Mesendoderm (in vitro differentiated cells): Measurements from ENCODE around the gene CCL3. TPM values are rescaled to one million over a fixed set of nuclear protein-coding genes. Genes with fewer than 3 reads are reported as not detected.

Source experiments
- DNase-seq: peaks from one replicate; pipeline ENCODE4 v3.0.0; 2013
- H2AK5ac ChIP-seq: 2 replicates; pipeline ENCODE4 v1.6.1; 2013; ENCODE audit warnings: low read length, inconsistent platforms
- H2BK120ac ChIP-seq: 2 replicates; pipeline ENCODE4 v1.6.1; 2013; ENCODE audit warnings: low read depth, mild to moderate bottlenecking, low read length, moderate library complexity, mixed read lengths
- H2BK15ac ChIP-seq: replicated peaks from 2 replicates; pipeline ENCODE4 v1.6.1; 2013; ENCODE audit warnings: low read depth, mild to moderate bottlenecking, moderate library complexity
- H2BK5ac ChIP-seq: 2 replicates; pipeline ENCODE4 v1.6.1; 2013; ENCODE audit warnings: low read length, inconsistent platforms
- H3K18ac ChIP-seq: 2 replicates; pipeline ENCODE4 v1.6.1; 2013; ENCODE audit warnings: mild to moderate bottlenecking, low read length, mixed read lengths
- H3K23ac ChIP-seq: one replicate; pipeline ENCODE4 v1.6.1; 2013; ENCODE audit warnings: low read length
- H3K27ac ChIP-seq: 2 replicates; pipeline ENCODE4 v1.5.1; 2013; ENCODE audit warnings: low read depth, mild to moderate bottlenecking, inconsistent platforms, low read length, moderate library complexity
- H3K27me3 ChIP-seq: 2 replicates; pipeline ENCODE4 v1.6.1; 2013; ENCODE audit warnings: low read length, control low read depth, mild to moderate bottlenecking, inconsistent platforms; ENCODE audit not compliant: insufficient read depth, poor library complexity
- H3K36me3 ChIP-seq: 2 replicates; pipeline ENCODE4 v1.6.1; 2013; ENCODE audit warnings: low read length, inconsistent platforms; ENCODE audit not compliant: control insufficient read depth, insufficient read depth
- H3K4ac ChIP-seq: one replicate; pipeline ENCODE4 v1.6.1; 2013; ENCODE audit warnings: low read depth, mild to moderate bottlenecking, low read length, moderate library complexity
- H3K4me1 ChIP-seq: 2 replicates; pipeline ENCODE4 v1.6.1; 2013; ENCODE audit warnings: low read depth, low read length, inconsistent platforms; ENCODE audit not compliant: control insufficient read depth
- H3K4me2 ChIP-seq: 2 replicates; pipeline ENCODE4 v1.6.1; 2013; ENCODE audit warnings: low read length
- H3K4me3 ChIP-seq: 2 replicates; pipeline ENCODE4 v1.5.1; 2013; ENCODE audit warnings: mild to moderate bottlenecking, low read length
- H3K56ac ChIP-seq: one replicate; pipeline ENCODE4 v1.6.1; 2013; ENCODE audit warnings: low read length
- H3K79me1 ChIP-seq: 2 replicates; pipeline ENCODE4 v1.6.1; 2013; ENCODE audit warnings: low read length, inconsistent platforms
- H3K79me2 ChIP-seq: 2 replicates; pipeline ENCODE4 v1.6.1; 2013; ENCODE audit warnings: mild to moderate bottlenecking, low read length; ENCODE audit not compliant: control insufficient read depth, insufficient read depth
- H3K9ac ChIP-seq: 2 replicates; pipeline ENCODE4 v1.6.1; 2013; ENCODE audit warnings: low read length, inconsistent platforms
- H4K5ac ChIP-seq: one replicate; pipeline ENCODE4 v1.6.1; 2013; ENCODE audit warnings: low read length
- H4K8ac ChIP-seq: one replicate; pipeline ENCODE4 v1.6.1; 2013; ENCODE audit warnings: low read depth, mild to moderate bottlenecking, control low read depth, low read length, moderate library complexity
- WGBS: extraction: QIAGEN DNeasy Blood & Tissue Kit; methylation state at CpG from one replicate; pipeline ENCODE4 v1.1.7; 2013; ENCODE audit warnings: low lambda C conversion rate, missing lambda C conversion rate; ENCODE audit not compliant: insufficient coverage; ENCODE audit errors: extremely low coverage; 5-methylcytosine and 5-hydroxymethylcytosine counted together
- small RNA-seq: library from polyadenylated mRNA; stranded (forward); fragments of <200 nt; extraction: miRNeasy Mini kit (QIAGEN cat#:217004); gene quantifications from one replicate; pipeline ENCODE3, GENCODE V24; 2013; ENCODE audit not compliant: insufficient read depth

CCL3 gene

GRCh38 chr17:36048066-36048465 lies 41.9 kb downstream of the CCL3 start:
- Histone ChIP-seq H3K4me1 (no peaks in the 10 kb centered on the region), H2BK5ac (no peak overlapping the region), H3K79me2 (no peaks in the 10 kb centered on the region), H2BK120ac (no peak overlapping the region), H3K4me2 (no peak overlapping the region), H3K27me3 (no peaks in the 10 kb centered on the region), H3K4ac (no peak overlapping the region), H3K56ac (no peak overlapping the region), H3K18ac (no peak overlapping the region), H3K27ac (no peak overlapping the region), H2AK5ac (no peak overlapping the region), H3K23ac (no peak overlapping the region), H2BK15ac (no peak overlapping the region), H4K5ac (no peak overlapping the region), H3K4me3 (no peak overlapping the region), H3K36me3 (no peaks in the 10 kb centered on the region), H3K9ac (no peak overlapping the region), H3K79me1 (no peaks in the 10 kb centered on the region), H4K8ac (no peak overlapping the region)
- no peak for DNase-seq
- no CpG with 5 or more reads among the region's 2 CpGs for WGBS

Small RNA genes within 50 kb of the gene (small RNA-seq; reads per million reads assigned to genes)
- gene RN7SL301P = not detected
